Ramos (cell line): ENCODE results near the gene UBE2E2.
"Not testable (repeated sequence)": the region's sequence is repeated elsewhere in the genome, so short reads cannot be mapped to it uniquely, and the experiment has no call there.

Source experiments
- in situ Hi-C: fragments of 300-500 bp; cut with MboI; formaldehyde crosslinking; loops from one replicate; pipeline ENCODE4 v1.14.3; 2022; ENCODE audit warnings: low sequenced_read_pairs; ENCODE audit not compliant: unreplicated experiment

The UBE2E2 gene

DNA sequence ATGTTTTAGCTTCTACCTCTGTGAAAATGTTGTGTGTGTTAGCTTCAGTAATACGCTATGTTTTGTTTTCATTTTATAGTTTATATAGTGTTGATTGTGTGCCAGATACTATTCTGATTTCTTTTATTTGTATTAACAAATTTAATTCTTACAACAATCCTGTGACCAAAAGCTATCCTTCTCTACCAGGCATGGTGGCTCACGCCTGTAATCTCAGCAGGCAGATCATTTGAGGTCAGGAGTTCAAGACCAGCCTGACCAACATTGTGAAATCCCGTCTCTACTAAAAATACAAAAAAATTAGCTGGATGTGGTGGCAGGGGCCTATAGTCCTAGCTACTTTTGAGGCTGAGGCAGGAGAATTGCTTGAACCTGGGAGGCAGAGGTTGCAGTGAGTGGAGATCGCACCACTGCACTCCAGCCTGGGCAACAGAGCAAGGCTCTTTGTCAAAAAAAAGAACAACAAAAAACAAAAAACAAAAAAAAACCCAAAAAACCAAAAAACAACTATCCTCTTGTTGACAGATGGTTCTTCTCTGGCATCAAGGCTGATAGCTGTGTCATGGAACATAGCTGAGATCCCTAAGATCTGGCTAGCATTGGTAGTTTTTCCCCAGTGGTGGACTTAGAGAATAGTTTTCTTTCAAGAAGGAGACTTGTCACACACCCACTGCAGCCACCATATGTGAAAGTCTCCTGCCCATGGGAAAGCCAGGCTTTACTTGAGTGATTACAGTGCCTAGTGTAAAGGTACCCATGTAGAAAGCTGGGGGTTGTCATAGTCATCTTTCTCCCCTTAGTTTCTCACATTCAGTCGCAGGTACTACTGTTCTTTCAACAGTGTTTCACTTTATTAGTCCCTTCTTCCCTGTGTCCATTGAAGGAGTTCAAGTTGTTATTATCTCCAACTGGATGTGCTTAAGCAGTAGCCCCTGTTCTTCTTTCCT is 116.5 kb downstream of the UBE2E2 start:
- in situ Hi-C loops = no loop called here

DNA sequence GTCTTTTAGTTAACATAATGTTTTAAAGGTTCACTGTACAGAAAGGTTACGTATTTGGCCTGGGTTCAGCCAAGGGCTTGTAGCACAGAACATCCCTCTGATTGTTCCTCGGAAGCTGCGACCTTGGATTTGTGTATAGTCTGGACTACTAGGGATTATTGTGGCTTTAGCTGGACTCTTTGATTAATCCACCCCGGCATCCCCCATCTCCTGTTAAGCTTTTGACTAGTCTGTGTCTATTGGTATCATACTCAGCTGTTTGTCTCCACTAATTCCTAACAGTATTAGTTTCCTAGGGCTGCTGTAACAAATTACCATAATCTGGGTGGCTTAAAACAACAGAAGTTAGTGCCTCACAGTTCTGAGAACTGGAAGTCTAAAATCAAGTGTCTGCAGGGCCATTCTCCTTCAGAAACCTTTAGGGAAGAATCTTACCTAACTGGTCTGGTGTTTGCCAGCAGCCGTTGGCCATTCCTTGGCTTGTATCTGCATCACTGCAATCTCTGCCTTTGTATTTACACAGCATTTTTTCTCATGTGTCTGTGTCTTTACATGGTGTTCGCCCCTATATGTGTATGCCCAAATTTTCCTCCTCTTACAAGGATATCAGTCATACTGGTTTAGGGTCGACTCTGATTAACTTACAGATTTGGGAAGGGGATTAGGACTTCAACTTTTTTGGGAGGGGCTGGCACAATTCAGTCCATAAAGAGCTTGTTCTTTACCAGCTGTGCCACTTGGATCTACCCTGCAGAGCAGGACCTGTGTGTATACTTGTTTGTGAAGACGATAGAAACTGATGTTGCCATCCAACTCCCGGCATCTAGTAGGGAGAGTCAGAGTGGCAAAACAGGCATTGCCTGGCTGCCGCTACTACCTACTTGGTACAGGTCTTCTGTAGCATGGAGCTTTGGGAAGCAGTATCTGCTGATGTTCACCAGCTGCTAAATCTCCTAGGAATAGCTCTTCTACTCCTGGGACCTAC is 117.8 kb downstream of the UBE2E2 start:
- in situ Hi-C loops = no loop called here

DNA sequence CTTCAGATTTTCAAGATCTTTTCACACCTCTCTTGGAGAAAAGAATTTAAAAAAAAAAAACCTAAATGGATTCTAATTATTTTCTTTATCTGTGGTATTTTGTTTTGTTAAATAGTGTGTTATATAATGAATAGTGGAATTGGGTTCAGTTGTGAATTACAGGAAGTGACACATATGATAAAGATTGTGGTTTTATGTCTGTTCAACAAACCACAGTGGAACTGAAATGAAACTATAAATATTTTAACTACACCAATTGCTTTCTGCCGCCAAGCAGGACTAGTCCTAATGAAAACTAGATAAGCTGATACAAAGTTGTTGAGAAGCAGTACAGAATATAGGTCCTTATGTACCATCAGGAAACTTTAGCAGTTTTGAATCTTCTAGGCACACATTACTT is 121.6 kb downstream of the UBE2E2 start:
- in situ Hi-C loops = no loop called here

DNA sequence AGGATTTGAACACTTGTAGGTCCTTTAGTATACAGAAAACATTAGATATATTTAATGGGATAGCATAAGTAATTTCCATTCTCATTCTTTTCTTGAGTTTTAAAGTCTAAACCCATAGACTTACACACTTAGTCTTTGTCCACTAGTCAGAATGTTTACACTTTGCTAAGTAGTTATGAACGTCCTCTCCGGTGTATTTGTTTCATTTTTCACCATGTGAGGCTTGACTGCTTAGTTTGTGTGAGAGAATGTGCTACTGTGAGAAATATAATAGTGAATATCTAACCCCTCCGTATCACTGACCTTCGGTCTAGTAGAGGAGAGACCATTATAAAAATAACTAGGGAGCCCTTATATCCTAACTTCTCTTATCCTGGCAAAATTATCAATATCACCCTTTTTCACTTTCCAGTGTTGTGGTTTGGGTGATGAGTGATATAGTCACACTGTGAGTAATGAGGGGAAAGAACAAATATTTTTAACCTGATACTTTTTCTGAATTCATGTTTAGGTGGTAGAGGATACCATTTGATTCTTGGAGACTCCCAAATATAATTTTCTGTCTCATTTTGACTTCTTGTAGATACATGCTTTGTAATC is 122.4 kb downstream of the UBE2E2 start:
- in situ Hi-C loops = no loop called here

DNA sequence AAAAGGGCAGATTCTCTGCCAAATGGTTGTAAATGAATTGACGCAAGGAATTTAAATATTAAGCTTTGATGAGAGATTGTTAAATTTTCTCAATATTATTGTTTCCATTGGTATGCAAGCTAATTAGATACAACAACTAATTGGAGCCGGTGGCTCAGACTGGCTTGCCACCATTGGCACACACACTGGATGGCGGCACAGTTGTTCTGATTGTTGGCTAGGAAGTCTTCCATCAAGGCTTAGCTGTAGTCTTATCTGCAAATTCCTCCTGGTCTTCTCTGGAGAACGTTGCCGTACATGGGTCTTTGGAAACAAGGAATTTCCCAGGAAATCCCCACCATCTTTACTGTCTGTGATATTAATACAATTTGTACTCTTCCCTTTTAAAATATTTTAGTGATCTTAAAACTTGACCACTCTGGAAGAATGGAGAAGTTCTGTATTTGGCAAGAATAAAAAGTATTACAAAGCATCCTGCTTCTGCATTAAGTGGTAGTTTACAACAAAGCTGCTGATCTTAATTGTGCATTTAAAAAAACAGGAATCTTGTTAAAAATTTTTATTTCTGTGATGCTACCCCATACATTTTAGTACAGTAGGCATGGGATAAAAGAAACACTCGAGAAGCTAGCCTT is 126.5 kb downstream of the UBE2E2 start:
- in situ Hi-C loops = no loop called here

DNA sequence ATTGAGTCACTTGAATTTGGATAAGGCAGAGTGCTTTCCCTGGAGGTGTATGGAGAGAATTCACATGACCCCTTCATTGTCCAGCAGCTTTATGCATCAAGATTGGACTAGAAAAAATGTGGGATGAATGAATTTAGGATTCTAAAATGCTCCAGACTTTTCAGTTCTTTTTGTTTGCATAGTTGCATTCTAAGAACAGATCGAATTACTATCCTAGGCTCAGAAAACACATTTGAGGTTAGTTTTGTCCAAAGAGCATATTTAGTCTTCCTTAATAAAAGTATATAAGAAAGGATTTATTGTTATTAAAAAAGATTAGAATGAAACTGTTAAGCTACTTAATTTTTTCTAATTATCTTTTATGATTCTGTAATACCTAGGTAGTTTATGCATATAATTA is 127.4 kb downstream of the UBE2E2 start:
- in situ Hi-C loops = no loop called here

DNA sequence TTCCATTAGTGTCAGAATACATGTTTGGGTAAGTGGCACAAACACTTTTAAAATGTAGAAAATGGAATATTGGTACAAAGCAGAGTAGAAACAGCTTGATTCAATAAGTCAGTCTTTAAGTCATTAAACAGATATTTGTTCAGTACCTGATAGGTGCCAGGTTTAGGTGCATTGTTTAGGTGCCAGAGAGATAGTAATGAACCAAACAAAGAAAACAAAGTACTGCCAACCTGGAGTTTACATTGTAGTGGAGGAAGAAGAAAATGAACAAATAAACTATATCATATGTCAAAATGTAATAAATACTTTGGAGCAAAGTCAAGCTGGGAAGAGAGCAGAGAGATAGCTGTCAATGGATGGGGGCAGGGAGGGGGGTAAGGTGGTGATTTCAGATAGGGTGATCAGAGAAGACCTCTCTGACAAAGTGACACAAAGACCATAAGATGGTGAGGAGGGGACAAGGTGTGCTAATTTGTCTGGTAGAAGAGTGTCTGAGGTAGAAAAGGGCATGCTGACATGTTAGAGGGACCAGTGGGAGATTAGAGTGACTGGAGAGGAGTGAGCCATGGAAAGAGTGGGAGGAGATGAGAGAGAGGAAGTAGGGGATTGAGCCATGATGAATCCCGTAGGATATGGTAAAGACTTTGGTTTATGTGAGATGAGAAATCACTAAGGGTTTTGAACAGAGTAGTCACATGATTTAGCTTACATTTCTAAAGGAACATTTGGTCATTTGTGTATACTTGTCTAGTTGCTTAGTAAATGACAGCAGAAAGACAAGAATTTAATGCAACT is 128.2 kb downstream of the UBE2E2 start:
- in situ Hi-C loops = no loop called here

DNA sequence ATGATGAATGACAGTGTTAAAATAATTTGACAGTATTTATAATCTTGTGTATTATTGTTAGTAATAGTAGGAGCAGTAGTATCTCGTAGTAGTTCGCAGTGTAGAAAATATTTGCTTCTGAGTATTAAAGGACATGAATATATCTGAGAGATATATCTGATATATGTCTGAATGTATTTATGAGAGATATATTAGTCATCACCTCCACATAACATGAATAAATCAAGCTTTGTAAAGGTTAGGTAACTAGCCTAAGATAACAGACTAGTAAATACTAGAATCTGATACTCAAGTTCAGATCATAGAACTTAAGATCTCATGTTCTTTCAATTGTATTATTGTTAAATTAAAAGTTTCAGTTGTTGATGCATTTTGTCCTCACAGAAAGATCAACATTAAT is 130.5 kb downstream of the UBE2E2 start:
- in situ Hi-C loops = no loop called here

DNA sequence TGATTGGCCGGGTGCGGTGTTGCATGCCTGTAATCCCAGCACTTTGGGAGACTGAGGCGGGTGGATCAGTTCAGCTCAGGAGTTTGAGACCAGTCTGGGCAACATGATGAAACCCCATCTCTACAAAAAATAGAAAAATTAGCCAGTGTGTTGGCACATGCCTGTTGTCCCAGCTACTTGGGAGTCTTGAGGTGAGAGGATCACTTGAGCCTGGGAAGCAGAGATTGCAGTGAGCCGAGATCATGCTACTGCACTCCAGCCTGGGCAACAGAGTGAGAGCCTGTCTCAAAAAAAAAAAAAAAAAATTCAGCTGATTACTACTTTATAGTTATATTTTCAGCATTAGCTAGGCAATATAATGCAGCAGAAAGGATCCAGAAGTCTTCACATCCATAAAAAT is 133.7 kb downstream of the UBE2E2 start:
- in situ Hi-C loops = not testable (repeated sequence)

DNA sequence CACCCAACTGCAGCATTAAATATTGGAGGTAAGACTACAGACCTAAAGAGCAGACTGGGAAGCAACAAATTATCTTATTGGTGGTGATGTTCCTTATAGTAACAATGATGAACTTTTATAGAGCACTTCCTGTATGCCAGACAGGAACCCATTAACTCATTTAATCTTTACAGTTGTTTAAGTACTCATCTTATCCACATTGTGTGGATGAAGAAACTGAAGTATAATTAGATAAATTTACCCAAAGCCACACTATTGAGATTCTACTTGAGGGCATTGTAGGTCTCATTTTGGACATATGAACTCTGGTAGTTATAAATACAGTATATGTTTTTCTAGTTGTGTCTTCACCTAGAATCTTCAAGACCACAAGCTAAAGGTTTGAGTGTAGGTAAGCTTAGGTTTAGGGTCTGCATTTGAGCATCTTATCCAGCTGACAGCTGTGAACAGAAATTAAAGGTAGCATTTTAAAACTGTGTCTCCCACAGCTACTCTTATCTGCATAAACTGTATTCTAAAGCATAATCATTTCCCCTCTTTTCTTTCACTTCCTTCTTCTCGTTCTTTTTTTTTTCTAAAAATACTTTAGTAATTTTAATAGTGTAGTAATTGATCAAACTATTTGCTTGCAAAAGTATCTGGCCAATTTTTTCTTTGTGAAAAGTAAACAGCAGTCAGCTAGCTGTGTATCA is 138.2 kb downstream of the UBE2E2 start:
- in situ Hi-C loops = no loop called here

DNA sequence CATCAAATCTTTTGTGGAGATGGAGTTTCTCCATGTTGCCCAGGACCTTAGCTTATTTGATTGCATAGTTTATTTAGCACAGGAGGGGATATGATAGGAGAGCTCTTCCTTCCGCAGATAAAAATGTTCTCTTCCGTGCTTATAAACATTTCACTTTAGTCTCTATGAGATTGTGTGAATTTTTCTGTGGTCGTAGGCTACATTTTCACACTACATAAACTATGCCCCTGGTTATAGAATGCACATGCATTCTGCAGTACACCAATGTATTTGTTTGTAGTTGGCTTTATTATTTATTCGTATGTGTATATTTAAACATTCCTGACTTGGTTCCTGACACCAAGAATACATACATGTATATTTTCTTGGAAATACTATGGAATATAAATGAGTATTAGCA is 139.2 kb downstream of the UBE2E2 start:
- in situ Hi-C loops = no loop called here

DNA sequence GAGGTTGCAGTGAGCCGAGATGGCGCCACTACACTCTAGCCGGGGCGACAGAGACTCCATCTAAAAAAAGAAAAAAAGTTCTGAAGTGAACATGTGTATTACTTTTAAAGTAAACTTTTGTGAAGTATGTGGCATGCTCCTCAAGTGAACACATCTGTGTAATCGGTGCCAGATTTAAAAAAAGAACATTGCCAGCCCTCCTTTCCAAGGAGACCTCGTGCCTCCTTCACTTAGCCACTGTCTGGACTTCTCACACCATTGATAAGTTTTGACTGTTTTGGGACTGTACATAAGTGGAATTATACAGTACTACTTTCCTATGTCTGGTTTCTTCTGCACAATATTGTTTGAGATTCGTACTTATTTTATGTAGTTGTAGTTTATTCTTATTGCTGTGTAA is 140.4 kb downstream of the UBE2E2 start:
- in situ Hi-C loops = no loop called here

DNA sequence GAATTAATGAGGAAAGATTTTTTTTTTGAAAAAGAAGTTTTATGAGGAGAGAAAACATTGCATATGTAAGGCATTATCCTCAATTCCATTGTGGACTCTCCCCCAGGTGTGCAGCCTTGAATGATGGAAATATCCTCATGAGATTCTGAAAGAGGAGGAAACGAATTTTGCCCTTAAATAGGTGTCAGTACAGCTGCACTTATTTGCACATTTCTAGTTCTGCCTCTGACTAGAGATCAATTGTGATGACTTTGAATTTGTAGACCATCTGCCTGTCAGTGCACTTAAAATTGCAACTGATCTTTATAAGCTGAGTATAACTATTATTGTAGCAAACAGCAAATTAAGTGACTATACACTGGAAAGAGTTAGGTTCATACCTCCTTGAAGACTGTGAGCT is 141.8 kb downstream of the UBE2E2 start:
- in situ Hi-C loops = no loop called here

DNA sequence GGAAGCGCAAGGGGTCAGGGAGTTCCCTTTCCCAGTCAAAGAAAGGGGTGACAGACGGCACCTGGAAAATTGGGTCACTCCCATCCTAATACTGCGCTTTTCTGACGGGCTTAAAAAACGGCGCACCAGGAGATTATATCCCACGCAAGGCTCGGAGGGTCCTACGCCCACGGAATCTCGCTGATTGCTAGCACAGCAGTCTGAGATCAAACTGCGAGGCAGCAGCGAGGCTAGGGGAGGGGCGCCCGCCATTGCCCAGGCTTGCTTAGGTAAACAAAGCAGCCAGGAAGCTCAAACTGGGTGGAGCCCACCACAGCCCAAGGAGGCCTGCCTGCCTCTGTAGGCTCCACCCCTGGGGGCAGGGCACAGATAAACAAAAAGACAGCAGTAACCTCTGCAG is 146.3 kb downstream of the UBE2E2 start:
- in situ Hi-C loops = not testable (repeated sequence)

DNA sequence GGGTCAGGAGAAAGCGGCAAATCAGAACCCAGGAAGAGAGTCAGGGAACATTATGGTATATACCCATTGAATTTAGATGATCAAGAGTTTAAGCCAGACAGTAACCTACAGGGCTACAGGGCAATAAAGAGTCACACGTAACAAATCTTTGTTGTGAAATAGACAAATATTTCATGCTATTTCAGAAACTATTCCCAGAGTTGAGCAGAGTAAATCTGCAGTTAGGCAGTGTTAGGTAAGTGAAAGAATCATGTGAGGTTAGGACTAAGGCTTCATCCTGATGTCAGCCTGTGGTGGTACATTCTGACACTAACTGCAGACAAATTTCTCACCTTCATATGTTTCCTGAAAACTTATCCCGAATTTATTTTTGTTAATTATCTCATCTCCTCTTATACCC is 153.0 kb downstream of the UBE2E2 start:
- in situ Hi-C loops = no loop called here

DNA sequence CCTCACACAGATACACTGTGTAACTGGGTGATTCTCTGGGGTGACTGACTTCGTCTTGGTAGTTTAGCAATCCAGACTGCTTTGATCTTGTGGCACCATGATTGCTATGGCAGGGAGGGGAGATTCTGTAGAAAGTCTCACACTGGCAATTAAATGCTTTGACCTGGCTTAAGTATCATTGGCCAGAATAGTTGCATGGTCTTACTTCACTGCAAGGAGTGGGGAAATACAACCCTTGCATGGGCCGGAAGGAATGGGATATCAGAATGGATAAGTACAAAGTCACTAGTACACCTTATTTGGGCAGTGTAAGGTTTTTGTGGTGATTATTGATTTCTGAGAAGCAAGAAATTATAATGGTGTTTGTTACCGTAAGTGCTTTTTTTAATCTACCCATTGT is 153.8 kb downstream of the UBE2E2 start:
- in situ Hi-C loops = no loop called here

DNA sequence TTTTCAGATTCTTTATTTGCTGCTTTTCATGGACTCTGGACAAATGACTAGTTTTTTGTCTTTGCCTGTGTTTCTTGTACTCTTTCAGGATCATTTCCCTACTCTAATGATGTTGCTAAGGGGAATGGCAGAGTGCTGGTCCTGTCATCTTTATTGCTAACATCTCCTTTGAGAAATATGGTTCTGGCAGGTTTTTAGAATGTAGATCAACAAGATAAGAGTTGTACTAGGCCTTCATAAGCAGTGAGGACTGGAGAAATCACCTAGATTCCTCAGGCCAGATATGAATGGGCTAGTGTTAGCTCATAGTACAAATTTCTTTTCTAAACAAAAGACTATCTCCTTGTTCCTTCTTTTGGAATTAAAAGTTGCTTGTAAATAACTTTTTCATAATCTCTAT is 156.0 kb downstream of the UBE2E2 start:
- in situ Hi-C loops = no loop called here

DNA sequence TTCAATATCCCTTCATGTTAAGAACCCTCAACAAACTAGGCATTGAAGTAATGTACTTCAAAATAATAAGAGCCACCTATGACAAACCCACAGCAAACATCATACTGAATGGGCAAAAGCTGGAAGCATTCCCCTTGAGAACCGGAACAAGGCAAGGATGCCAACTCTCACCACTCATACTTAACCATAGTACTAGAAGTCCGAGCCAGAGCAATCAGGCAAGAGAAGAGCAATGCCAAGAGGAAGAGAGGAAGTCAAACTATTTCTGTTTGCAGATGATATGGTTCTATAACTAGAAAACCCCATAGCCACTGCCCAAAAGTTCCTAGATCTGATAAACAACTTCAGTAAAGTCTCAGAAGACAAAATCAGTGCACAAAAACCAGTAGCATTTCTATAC is 161.9 kb downstream of the UBE2E2 start:
- in situ Hi-C loops = no loop called here

DNA sequence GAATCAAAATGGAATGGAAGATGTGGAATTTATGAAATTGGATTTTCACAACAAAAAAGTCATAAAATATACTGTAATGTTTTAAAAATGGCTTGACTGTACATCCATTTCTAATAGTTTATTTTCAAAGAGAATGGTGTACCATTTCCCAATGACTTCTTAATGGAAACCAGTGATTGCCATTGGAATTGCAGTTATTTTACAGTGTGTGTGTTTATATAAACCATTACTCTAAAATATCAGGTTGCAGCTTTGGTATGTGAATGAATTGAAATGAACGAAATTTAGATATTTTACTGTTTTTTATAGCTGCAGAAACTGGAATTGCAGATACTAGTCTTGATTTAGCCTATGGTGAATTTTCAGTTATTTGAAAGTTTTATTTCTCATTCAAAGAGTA is 165.6 kb downstream of the UBE2E2 start:
- in situ Hi-C loops = no loop called here
